Astrocyte (in vitro differentiated cells and primary cell): ENCODE measurements around the gene RELN.

ENCODE experiments used
- EZH2 ChIP-seq: IDR thresholded peaks from 2 replicates; pipeline ENCODE4 v1.6.1; 2012; ENCODE audit warnings: mild to moderate bottlenecking, low read length, inconsistent platforms; ENCODE audit not compliant: insufficient read depth
- TF ChIP-seq, protein P1 (sequence below): IDR thresholded peaks from 2 replicates; pipeline ENCODE4 v1.5.1; 2011; ENCODE audit warnings: low read depth, mild to moderate bottlenecking, inconsistent platforms, low read length, moderate library complexity; ENCODE audit not compliant: insufficient read depth

DNA sequence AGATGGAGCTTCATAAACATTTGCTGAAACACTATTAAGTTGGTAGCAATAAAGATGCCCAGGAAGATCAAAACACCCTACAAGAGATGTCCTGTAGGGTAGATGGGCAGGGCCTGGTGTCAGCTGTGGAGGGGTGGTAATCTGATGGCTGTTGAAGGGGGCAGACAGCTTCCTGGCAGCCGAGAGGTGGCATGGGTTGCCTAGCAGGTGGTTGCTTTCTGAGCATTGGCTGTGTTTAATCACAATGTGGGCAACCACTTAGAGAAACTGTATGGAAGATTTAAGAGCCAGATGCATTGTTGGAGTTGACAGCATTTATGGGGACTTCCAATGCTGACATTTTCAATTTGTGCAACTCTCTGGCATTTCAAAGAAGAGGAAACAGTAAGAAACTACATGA lies 463.5 kb downstream of the RELN start:
- TF ChIP-seq, protein P1, sequence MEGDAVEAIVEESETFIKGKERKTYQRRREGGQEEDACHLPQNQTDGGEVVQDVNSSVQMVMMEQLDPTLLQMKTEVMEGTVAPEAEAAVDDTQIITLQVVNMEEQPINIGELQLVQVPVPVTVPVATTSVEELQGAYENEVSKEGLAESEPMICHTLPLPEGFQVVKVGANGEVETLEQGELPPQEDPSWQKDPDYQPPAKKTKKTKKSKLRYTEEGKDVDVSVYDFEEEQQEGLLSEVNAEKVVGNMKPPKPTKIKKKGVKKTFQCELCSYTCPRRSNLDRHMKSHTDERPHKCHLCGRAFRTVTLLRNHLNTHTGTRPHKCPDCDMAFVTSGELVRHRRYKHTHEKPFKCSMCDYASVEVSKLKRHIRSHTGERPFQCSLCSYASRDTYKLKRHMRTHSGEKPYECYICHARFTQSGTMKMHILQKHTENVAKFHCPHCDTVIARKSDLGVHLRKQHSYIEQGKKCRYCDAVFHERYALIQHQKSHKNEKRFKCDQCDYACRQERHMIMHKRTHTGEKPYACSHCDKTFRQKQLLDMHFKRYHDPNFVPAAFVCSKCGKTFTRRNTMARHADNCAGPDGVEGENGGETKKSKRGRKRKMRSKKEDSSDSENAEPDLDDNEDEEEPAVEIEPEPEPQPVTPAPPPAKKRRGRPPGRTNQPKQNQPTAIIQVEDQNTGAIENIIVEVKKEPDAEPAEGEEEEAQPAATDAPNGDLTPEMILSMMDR, result no peak
- TF ChIP-seq EZH2, result no peak
